Measurements from ENCODE around the gene CAMK2G. TPM values are rescaled to one million over a fixed set of nuclear protein-coding genes. Genes with fewer than 3 reads are reported as not detected.
"Not testable (repeated sequence)": the region's sequence is repeated elsewhere in the genome, so short reads cannot be mapped to it uniquely, and the experiment has no call there.

The CAMK2G gene
- total RNA-seq, 1 donor from 2014 or later: 22.1 TPM

- peaks cover 67% of the 10 kb centered on the region for H3K36me3 Mint-ChIP-seq (ENCODE audit: low read depth)
- not testable (repeated sequence) for H3K27ac Mint-ChIP-seq
These were observed 78.3 kb downstream of the CAMK2G start for GRCh38 chr10:73796035-73796434.

GRCh38 chr10:73795491-73795890 lies 78.9 kb downstream of the CAMK2G start:
- H3K9me3 Mint-ChIP-seq; H3K4me3 Mint-ChIP-seq; H3K27ac Mint-ChIP-seq; H3K27me3 Mint-ChIP-seq; H3K4me1 Mint-ChIP-seq; intact Hi-C loops (cut with micrococcal nuclease); DNase-seq: not testable (repeated sequence)
- peaks cover 69% of the 10 kb centered on the region for H3K36me3 Mint-ChIP-seq (ENCODE audit: low read depth)

More at GRCh38 chr10:73796035-73796434, 78.3 kb downstream of the CAMK2G start:
- H3K27me3 Mint-ChIP-seq; DNase-seq; H3K4me1 Mint-ChIP-seq; H3K9me3 Mint-ChIP-seq; H3K4me3 Mint-ChIP-seq; intact Hi-C loops (cut with micrococcal nuclease): not testable (repeated sequence)

- no peak for DNase-seq
- no peak overlapping the region for H3K27ac Mint-ChIP-seq
- intact Hi-C loops (cut with micrococcal nuclease): no loop called here
- no peak overlapping the region for H3K4me3 Mint-ChIP-seq
- H3K27me3 Mint-ChIP-seq: no peaks in the 10 kb centered on the region
- no peaks in the 10 kb centered on the region for H3K4me1 Mint-ChIP-seq
- H3K9me3 Mint-ChIP-seq: no peaks in the 10 kb centered on the region
- H3K36me3 Mint-ChIP-seq (ENCODE audit: low read depth): peaks cover 69% of the 10 kb centered on the region
These were observed 80.9 kb downstream of the CAMK2G start for GRCh38 chr10:73793456-73793855.

GRCh38 chr10:73791871-73792400 lies 82.4 kb downstream of the CAMK2G start:
- H3K4me3 Mint-ChIP-seq: no peak overlapping the region

GRCh38 chr10:73790886-73791625 lies 83.3 kb downstream of the CAMK2G start:
- Mint-ChIP-seq H3K36me3 (ENCODE audit: low read depth) (peaks cover 55% of the 10 kb centered on the region), H3K9me3 (no peaks in the 10 kb centered on the region), H3K27ac (no peak overlapping the region), H3K4me1 (peaks cover 15% of the 10 kb centered on the region), H3K27me3 (no peaks in the 10 kb centered on the region), H3K4me3 (no peak overlapping the region)
- intact Hi-C loops (cut with micrococcal nuclease): no loop called here
- DNase-seq: no peak

More at GRCh38 chr10:73791871-73792400, 82.4 kb downstream of the CAMK2G start:
- no peaks in the 10 kb centered on the region for H3K9me3 Mint-ChIP-seq
- H3K27ac Mint-ChIP-seq: peak overlapping the region; percentile 34
- intact Hi-C loops (cut with micrococcal nuclease): no loop called here
- peaks cover 8% of the 10 kb centered on the region for H3K4me1 Mint-ChIP-seq
- peaks cover 58% of the 10 kb centered on the region for H3K36me3 Mint-ChIP-seq (ENCODE audit: low read depth)
- no peak for DNase-seq
- no peaks in the 10 kb centered on the region for H3K27me3 Mint-ChIP-seq

GRCh38 chr10:73789659-73790055 lies 84.7 kb downstream of the CAMK2G start:
- DNase-seq: no peak
- Mint-ChIP-seq H3K27me3 (no peaks in the 10 kb centered on the region), H3K9me3 (no peaks in the 10 kb centered on the region), H3K4me1 (peaks cover 18% of the 10 kb centered on the region), H3K27ac (no peak overlapping the region), H3K4me3 (no peak overlapping the region), H3K36me3 (ENCODE audit: low read depth) (peaks cover 48% of the 10 kb centered on the region)
- intact Hi-C loops (cut with micrococcal nuclease): no loop called here

GRCh38 chr10:73788864-73789658 lies 85.3 kb downstream of the CAMK2G start:
- no peaks in the 10 kb centered on the region for H3K27me3 Mint-ChIP-seq
- peaks cover 18% of the 10 kb centered on the region for H3K4me1 Mint-ChIP-seq
- no peaks in the 10 kb centered on the region for H3K9me3 Mint-ChIP-seq
- no peak overlapping the region for H3K4me3 Mint-ChIP-seq
- peaks cover 42% of the 10 kb centered on the region for H3K36me3 Mint-ChIP-seq (ENCODE audit: low read depth)
- DNase-seq: no peak
- intact Hi-C loops (cut with micrococcal nuclease): no loop called here
- no peak overlapping the region for H3K27ac Mint-ChIP-seq

GRCh38 chr10:73787031-73787800 lies 87.1 kb downstream of the CAMK2G start:
- intact Hi-C loops (cut with micrococcal nuclease): not testable (repeated sequence)

GRCh38 chr10:73786512-73786885 lies 87.9 kb downstream of the CAMK2G start:
- Mint-ChIP-seq H3K36me3 (ENCODE audit: low read depth) (peaks cover 29% of the 10 kb centered on the region), H3K27ac (peak overlapping the region; percentile 86), H3K4me3 (peak overlapping the region; percentile 91), H3K27me3 (no peaks in the 10 kb centered on the region), H3K9me3 (no peaks in the 10 kb centered on the region), H3K4me1 (peaks cover 31% of the 10 kb centered on the region)
- no peak for DNase-seq
- intact Hi-C loops (cut with micrococcal nuclease): no loop called here

More at GRCh38 chr10:73787031-73787800, 87.1 kb downstream of the CAMK2G start:
- H3K27me3 Mint-ChIP-seq, H3K27ac Mint-ChIP-seq, H3K9me3 Mint-ChIP-seq, DNase-seq: not testable (repeated sequence)
- H3K4me3 Mint-ChIP-seq: peak overlapping the region; percentile 68
- H3K4me1 Mint-ChIP-seq: peaks cover 29% of the 10 kb centered on the region
- H3K36me3 Mint-ChIP-seq (ENCODE audit: low read depth): peaks cover 28% of the 10 kb centered on the region

GRCh38 chr10:73785721-73786511 lies 88.4 kb downstream of the CAMK2G start:
- Mint-ChIP-seq H3K9me3 (no peaks in the 10 kb centered on the region), H3K36me3 (ENCODE audit: low read depth) (peaks cover 23% of the 10 kb centered on the region), H3K27ac (peak overlapping the region; percentile 98), H3K4me1 (peaks cover 34% of the 10 kb centered on the region), H3K4me3 (peak overlapping the region; percentile 91), H3K27me3 (no peaks in the 10 kb centered on the region)
- intact Hi-C loops (cut with micrococcal nuclease): loop anchor here (1.0 to 2.0 kb wide), 4 partner anchors 14 to 55 kb away; partner anchors contain the start of genes NDST2 and SEC24C
- peak; percentile 85 for DNase-seq

GRCh38 chr10:73785211-73785720 lies 89.1 kb downstream of the CAMK2G start, which contains the start of gene ZSWIM8:
ZSWIM8 (plus strand) TSS chr10:73785606; CDS start chr10:73785879, 273 bp downstream.
- H3K4me1 Mint-ChIP-seq: peaks cover 39% of the 10 kb centered on the region
- no peaks in the 10 kb centered on the region for H3K9me3 Mint-ChIP-seq
- peak; percentile 94 for DNase-seq
- peaks cover 21% of the 10 kb centered on the region for H3K36me3 Mint-ChIP-seq (ENCODE audit: low read depth)
- H3K27me3 Mint-ChIP-seq: no peaks in the 10 kb centered on the region
- H3K4me3 Mint-ChIP-seq: peak within 1 kb of the TSS; percentile 91
- H3K27ac Mint-ChIP-seq: peak within 1 kb of the TSS; percentile 98
- intact Hi-C loops (cut with micrococcal nuclease): loop anchor here (1.0 to 2.0 kb wide), 4 partner anchors 13 to 54 kb away; partner anchors contain the start of genes NDST2 and SEC24C

GRCh38 chr10:73782749-73783085 lies 91.6 kb downstream of the CAMK2G start:
- Mint-ChIP-seq H3K36me3 (ENCODE audit: low read depth) (peaks cover 24% of the 10 kb centered on the region), H3K27me3 (no peaks in the 10 kb centered on the region), H3K4me3 (peak overlapping the region; percentile 100), H3K9me3 (no peaks in the 10 kb centered on the region), H3K27ac (peak overlapping the region; percentile 100), H3K4me1 (peaks cover 45% of the 10 kb centered on the region)
- intact Hi-C loops (cut with micrococcal nuclease): loop anchor here (1.0 kb wide), 1 partner anchor 287 kb away; no protein-coding TSS in a partner anchor
- DNase-seq: no peak
